ENCODE measurements around the gene TTI1. TPM values are rescaled to one million over a fixed set of nuclear protein-coding genes. Genes with fewer than 3 reads are reported as not detected.

TTI1 gene
- total and polyA plus RNA-seq, 8 donors, result 3.1 to 27.2 (median 6.7) TPM

DNA sequence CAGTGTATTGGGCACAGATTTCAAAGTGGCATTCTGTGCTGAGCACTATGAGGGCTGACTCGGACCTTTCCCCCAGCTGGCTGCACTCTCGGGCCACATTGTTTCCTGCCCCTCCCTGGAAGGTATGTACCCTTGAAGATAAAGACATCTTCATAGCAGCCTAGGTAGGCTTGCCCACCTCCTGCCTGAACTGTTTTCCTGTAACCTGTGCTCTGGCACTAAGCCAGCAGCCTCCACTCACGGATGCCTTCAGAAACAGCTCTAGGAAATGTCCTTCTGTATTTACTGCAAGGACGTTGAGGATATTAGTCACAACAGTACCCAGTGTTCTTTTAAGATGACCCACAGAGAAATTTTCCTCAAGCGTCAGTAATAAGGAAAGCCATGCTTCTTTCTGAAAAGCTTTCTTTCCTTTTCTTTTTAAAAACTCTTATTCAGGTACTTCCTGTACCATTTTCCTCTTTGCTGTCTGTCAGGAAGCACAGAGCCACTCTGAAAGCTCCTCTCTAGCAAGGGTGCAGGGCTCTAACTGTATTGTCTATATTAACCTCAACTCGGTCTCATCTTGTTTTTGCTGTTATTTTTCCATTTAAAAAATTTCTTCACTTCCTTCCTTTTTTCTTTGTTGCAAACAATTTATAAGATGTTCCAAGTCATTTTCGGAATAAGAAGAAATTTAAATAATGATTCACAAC lies 43.5 kb downstream of the TTI1 start:
- Histone ChIP-seq H3K27me3 (no peaks in the 10 kb centered on the region), H3K36me3 (peaks cover 3 to 27% (median 17%) of the 10 kb centered on the region in 4 donors), H3K4me1 (peaks cover 21 to 82% (median 66%) of the 10 kb centered on the region in 4 donors), H3K27ac (peak overlapping the region; percentile 55 to 79 (median 60)), H3K9me3 (no peaks in the 10 kb centered on the region), H3K4me3 (no peak overlapping the region)
- WGBS, 5 donors, result 33 to 42% (median 41%) methylated on average over 7 of the region's 7 CpGs
- peak; percentile 84 to 86 for DNase-seq
- TF ChIP-seq POLR2AphosphoS5 (IDR thresholded peaks at IDR 0.05), result peak in 2 of 3 donors; percentile 55 to 65
- no peak for TF ChIP-seq POLR2A (IDR thresholded peaks at IDR 0.05)
- TF ChIP-seq, protein P1, sequence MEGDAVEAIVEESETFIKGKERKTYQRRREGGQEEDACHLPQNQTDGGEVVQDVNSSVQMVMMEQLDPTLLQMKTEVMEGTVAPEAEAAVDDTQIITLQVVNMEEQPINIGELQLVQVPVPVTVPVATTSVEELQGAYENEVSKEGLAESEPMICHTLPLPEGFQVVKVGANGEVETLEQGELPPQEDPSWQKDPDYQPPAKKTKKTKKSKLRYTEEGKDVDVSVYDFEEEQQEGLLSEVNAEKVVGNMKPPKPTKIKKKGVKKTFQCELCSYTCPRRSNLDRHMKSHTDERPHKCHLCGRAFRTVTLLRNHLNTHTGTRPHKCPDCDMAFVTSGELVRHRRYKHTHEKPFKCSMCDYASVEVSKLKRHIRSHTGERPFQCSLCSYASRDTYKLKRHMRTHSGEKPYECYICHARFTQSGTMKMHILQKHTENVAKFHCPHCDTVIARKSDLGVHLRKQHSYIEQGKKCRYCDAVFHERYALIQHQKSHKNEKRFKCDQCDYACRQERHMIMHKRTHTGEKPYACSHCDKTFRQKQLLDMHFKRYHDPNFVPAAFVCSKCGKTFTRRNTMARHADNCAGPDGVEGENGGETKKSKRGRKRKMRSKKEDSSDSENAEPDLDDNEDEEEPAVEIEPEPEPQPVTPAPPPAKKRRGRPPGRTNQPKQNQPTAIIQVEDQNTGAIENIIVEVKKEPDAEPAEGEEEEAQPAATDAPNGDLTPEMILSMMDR (IDR thresholded peaks at IDR 0.05), result no peak
- intact Hi-C loops (cut with DNase I; ENCODE audit: low total_unique reads), result loop anchor here (10.0 kb wide), 2 partner anchors 85 to 425 kb away; partner anchors contain the start of gene VSTM2L

DNA sequence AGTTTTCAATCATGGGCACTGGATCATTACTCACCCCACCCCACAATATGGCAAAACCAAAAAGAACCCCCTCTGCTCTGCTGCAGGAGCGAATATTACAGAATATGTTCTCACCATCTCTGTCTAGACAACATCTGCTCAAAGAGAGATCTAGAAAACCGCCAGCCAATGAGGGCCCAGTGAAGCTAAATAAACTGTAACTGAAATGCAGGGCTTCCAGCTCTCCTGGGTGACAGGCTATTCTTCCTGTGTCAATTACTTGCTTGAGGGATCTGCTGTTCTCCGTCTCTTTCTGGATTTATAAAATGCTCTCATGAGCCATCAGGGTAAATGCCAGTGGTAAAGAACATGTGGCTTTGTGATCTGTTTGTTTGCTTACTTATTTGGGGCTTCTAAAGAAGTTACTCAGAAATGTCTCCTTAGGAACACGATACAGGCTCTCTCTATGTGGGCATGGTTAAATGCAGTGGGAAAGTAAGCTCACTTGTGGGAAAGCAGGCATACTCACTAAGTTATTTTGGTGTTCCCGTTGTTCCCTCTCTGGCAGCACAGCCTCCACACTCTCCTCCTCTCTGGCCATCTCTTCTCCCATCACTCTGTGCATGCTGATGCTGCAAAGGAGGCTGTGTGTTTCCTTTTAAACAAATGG lies 44.8 kb downstream of the TTI1 start:
- intact Hi-C loops (cut with DNase I; ENCODE audit: low total_unique reads), result no loop called here
- TF ChIP-seq POLR2A (IDR thresholded peaks at IDR 0.05), result no peak

DNA sequence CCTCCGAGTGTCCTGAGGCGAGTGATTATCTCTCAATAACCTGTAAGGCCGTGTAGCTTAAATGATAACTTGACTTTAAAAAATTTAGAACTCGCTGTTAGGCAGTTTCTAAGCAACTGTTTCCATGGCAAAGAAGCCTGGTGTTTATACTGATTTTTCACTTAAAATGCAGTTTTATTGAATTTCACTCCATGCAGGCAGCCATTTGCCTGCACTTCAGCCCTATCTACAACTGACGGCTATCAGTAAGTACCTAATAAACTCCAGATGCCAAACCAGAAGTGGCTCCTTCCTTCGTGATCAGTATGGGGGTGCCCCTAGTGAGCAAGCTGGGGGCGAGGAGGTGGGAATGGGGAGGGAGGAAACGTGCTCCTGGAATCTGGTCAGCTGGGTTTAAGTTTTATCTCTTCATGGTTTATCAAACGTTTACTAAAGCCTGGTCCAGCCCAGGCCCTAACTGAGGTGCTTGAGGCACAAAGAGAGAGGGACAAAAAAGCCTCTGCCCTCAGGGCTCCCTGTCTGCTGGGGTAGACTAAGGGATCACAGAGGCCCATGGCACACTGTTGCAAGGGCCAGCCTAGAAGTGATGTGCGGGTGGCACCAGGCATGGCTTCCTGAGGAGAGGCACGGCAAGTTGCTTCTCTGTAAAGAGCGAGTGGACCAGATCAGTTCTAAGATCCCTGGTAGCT lies 45.5 kb downstream of the TTI1 start:
- WGBS, 5 donors, result 47 to 72% (median 52%) methylated on average over 12 of the region's 12 CpGs
- Histone ChIP-seq H3K9me3 (no peaks in the 10 kb centered on the region), H3K4me1 (peaks cover 33 to 83% (median 69%) of the 10 kb centered on the region in 4 donors), H3K4me3 (no peak overlapping the region), H3K36me3 (peaks cover 0 to 21% (median 15%) of the 10 kb centered on the region in 4 donors), H3K27ac (peak overlapping the region; percentile 1 to 79 (median 70)), H3K27me3 (no peaks in the 10 kb centered on the region)
- DNase-seq, result peak in 1 of 2 donors; percentile 46
- no peak for TF ChIP-seq POLR2AphosphoS5 (IDR thresholded peaks at IDR 0.05)
- no peak for TF ChIP-seq EP300 (IDR thresholded peaks at IDR 0.05)
- TF ChIP-seq, protein P1 (IDR thresholded peaks at IDR 0.05), result no peak
- no peak for TF ChIP-seq POLR2A (IDR thresholded peaks at IDR 0.05)
- intact Hi-C loops (cut with DNase I; ENCODE audit: low total_unique reads), result no loop called here

More for the DNA sequence above, 44.8 kb downstream of the TTI1 start:
- Histone ChIP-seq H3K4me3 (no peak overlapping the region), H3K4me1 (peaks cover 32 to 90% (median 73%) of the 10 kb centered on the region in 4 donors), H3K27me3 (no peaks in the 10 kb centered on the region), H3K36me3 (peaks cover 0 to 16% (median 9%) of the 10 kb centered on the region in 4 donors), H3K27ac (peak overlapping the region; percentile 1 to 79 (median 70)), H3K9me3 (no peaks in the 10 kb centered on the region)
- 73 to 86% (median 81%) methylated on average over 5 of the region's 5 CpGs for WGBS, 5 donors
- no peak for DNase-seq

DNA sequence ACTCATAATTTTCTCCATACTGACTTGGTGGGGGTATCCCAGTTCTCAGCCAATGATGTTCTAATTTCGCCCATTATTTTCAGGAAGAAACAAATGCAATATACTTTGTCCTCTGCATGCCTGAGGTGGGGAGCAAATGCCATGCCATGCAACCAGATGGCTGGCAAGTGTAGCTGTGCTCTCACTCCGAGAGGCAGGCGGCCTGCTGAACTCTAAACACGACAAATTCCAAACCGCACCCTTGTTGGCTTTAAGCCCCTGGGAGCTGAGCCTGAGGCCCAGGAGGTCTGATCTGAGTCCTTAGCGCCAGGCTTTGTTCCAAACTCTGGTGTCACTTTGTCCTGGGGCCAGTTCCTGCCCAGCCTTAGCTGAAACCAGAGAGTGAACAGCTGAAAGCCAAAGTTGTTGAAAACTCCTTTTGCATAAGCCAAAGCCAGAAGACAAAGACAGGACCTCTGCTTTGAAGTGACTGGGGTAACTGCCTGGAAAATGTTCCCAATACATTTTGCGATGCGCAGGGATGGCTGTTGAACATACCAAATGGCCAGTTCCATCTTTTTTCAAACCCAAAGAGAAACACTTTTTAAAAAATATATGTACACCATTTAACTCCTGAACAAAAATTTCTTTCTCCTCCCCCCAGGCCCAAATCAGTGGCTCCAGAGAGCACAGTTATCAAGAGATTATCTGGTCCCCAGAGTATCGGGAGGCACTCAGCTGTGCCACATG lies 46.2 kb downstream of the TTI1 start:
- no peaks in the 10 kb centered on the region for H3K9me3 ChIP-seq
- H3K4me1 ChIP-seq, result peaks cover 33 to 76% (median 63%) of the 10 kb centered on the region in 4 donors
- peak; percentile 86 to 90 for DNase-seq
- 21 to 43% (median 32%) methylated on average over 9 of the region's 9 CpGs for WGBS, 5 donors
- intact Hi-C loops (cut with DNase I; ENCODE audit: low total_unique reads), result no loop called here
- H3K27ac ChIP-seq, result peak overlapping the region; percentile 32 to 79 (median 70)
- H3K4me3 ChIP-seq, result no peak overlapping the region
- TF ChIP-seq EP300 (IDR thresholded peaks at IDR 0.05) (no peak), POLR2AphosphoS5 (IDR thresholded peaks at IDR 0.05) (peak in 2 of 3 donors; percentile 54 to 84), POLR2A (IDR thresholded peaks at IDR 0.05) (no peak)
- TF ChIP-seq, protein P1 (IDR thresholded peaks at IDR 0.05), result no peak
- H3K27me3 ChIP-seq, result no peaks in the 10 kb centered on the region
- H3K36me3 ChIP-seq, result peaks cover 0 to 27% (median 18%) of the 10 kb centered on the region in 4 donors

Measured in stomach (tissue), 9 donors.